GM10248 (cell line): Measurements from ENCODE around the gene ACHE.

Source experiments
- CTCF ChIA-PET: fragments of 300-600 bp; sonication (Branson Sonifier 250); formaldehyde crosslinking; extraction: SDS; loops from one replicate; lab custom pipeline; 2021; ENCODE audit warnings: antibody characterized with exemption; lab: Yijun Ruan, JAX
- POLR2A ChIA-PET: fragments of 350-650 bp; sonication (Branson Sonifier 250); formaldehyde crosslinking; extraction: SDS; loops from one replicate; lab custom pipeline; 2020; ENCODE audit warnings: antibody characterized with exemption; lab: Yijun Ruan, JAX
- DNase-seq: peaks from one replicate; pipeline ENCODE4 v3.0.0; 2012; ENCODE audit errors: extremely low spot score
- TF ChIP-seq, protein P1 (sequence below): IDR thresholded peaks from 2 replicates; pipeline ENCODE4 v1.5.1; 2012; ENCODE audit warnings: mild to moderate bottlenecking, low read depth; ENCODE audit errors: extremely low read depth, missing control alignments, control extremely low read depth

Gene ACHE

DNA sequence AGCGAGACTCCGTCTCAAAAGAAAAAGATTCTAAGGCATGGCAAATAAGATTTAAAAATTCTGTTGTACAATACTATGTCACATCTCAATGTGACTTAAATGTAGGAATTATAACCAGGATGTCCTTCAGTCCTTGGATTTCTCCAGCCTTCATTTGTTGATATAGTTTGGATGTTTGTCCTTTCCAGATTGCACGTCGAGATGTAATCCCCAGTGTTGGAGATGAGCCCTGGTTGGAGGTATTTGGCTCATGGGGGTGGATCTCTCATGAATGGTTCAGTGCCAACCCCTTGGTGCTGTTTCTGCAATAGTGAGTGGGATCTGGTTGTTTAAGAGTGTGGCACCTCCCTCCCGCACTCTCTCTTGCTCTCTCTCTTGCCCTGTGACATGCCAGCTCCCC lies 12.8 kb upstream of the ACHE start:
- TF ChIP-seq, protein P1, sequence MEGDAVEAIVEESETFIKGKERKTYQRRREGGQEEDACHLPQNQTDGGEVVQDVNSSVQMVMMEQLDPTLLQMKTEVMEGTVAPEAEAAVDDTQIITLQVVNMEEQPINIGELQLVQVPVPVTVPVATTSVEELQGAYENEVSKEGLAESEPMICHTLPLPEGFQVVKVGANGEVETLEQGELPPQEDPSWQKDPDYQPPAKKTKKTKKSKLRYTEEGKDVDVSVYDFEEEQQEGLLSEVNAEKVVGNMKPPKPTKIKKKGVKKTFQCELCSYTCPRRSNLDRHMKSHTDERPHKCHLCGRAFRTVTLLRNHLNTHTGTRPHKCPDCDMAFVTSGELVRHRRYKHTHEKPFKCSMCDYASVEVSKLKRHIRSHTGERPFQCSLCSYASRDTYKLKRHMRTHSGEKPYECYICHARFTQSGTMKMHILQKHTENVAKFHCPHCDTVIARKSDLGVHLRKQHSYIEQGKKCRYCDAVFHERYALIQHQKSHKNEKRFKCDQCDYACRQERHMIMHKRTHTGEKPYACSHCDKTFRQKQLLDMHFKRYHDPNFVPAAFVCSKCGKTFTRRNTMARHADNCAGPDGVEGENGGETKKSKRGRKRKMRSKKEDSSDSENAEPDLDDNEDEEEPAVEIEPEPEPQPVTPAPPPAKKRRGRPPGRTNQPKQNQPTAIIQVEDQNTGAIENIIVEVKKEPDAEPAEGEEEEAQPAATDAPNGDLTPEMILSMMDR, result no peak
- ChIA-PET CTCF (no interaction called here), POLR2A (no interaction called here)
- DNase-seq, result no peak

DNA sequence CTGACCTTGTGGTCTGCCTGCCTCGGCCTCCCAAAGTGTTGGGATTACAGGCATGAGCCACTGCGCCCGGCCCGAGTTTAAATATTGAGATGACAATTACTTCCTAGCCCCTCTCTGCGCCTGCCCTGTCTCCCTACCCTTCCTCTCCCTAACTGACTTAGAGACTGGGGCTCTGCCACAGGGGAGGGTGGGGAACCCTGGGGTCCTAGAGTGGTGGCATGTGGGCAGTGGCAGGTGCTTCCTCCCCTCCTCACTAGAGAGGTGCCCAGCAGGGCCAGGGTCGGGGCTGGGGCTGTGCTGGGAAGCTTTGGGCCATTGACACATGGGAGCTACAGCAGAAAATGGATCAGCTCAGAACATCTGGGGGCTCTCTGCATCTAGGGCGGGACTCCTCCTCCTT lies 7.0 kb upstream of the ACHE start:
- ChIA-PET POLR2A (interaction anchor here (1.0 kb wide), 1 partner anchor 179 kb away, joined by 3 read pairs; no protein-coding TSS in a partner anchor), CTCF (interaction anchor here (3.7 kb wide), 1 partner anchor 156 kb away, joined by 11 read pairs; no protein-coding TSS in a partner anchor)
- TF ChIP-seq, protein P1, result no peak
- DNase-seq, result no peak

DNA sequence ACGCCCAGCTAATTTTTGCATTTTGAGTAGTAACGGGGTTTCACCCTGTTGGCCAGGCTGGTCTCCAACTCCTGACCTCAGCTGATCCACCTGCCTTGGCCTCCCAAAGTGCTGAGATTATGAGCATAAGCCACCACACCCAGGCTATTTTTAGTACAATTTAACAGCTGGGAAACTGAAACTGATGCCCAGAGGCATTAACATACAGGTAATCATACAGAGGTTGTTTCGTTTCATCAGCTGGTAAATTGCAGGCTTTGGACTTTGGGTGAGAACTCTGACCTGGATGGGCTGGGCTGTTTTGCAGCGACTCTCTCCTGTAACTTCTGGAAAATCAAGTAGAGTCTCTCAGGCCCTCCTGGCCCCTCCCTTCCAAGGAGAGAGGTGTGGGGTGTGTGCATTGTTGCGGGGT lies 6.2 kb upstream of the ACHE start:
- DNase-seq, result no peak
- TF ChIP-seq, protein P1, result no peak
- POLR2A ChIA-PET, result interaction anchor here (0.7 to 1.0 kb wide), 2 partner anchors 180 to 224 kb away, joined by 3 read pairs; no protein-coding TSS in a partner anchor
- CTCF ChIA-PET, result interaction anchor here (1.1 to 3.7 kb wide), 3 partner anchors 56 to 291 kb away, joined by 3 to 11 read pairs (median 5); no protein-coding TSS in a partner anchor

DNA sequence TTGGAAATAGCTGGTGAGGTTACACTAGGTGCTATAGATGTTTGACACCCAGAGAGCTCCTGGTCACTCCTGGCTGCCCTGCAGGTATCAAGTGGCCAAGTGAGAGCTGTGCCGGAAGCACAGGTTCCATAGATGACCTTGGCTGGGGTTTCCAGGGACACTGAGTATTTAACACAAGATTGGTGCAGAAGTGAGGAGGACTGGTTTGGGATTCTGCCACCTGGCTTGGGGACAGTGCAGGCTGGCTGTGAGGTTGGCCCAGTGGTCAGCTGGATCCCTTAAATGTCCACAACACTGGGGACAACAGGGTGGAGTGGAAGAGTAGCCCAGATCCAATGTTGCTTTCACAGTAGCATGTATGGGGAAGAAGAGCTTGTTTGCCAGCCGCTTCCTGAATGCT lies 5.3 kb upstream of the ACHE start:
- CTCF ChIA-PET, result interaction anchor here (1.1 to 3.7 kb wide), 3 partner anchors 57 to 292 kb away, joined by 3 to 11 read pairs (median 5); no protein-coding TSS in a partner anchor

DNA sequence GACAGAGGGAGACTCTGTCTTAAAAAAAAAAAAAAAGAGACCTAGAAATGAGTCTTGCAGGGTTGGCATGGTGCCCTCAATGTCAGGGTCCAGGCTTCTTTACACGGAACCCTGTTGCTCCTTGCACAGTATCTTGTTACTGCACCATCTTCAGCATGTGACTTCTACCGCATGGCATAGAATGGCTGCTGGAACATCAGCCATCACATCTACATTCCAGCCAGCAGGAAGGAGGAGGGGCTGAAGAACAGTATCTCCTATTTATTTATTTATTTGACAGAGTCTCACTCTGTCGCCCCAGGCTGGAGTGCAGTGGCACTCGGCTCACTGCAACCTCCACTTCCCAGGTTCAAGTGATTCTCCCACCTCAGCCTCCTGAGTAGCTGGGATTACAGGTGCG lies 3.7 kb upstream of the ACHE start:
- TF ChIP-seq, protein P1, result no peak
- ChIA-PET POLR2A (no interaction called here), CTCF (interaction anchor here (1.1 to 2.7 kb wide), 4 partner anchors 178 to 383 kb away, joined by 3 to 10 read pairs (median 6); no protein-coding TSS in a partner anchor)
- DNase-seq, result no peak

More for the DNA sequence above, 5.3 kb upstream of the ACHE start:
- POLR2A ChIA-PET, result interaction anchor here (0.7 kb wide), 1 partner anchor 145 kb away, joined by 4 read pairs; no protein-coding TSS in a partner anchor
- no peak for DNase-seq
- TF ChIP-seq, protein P1, result no peak

DNA sequence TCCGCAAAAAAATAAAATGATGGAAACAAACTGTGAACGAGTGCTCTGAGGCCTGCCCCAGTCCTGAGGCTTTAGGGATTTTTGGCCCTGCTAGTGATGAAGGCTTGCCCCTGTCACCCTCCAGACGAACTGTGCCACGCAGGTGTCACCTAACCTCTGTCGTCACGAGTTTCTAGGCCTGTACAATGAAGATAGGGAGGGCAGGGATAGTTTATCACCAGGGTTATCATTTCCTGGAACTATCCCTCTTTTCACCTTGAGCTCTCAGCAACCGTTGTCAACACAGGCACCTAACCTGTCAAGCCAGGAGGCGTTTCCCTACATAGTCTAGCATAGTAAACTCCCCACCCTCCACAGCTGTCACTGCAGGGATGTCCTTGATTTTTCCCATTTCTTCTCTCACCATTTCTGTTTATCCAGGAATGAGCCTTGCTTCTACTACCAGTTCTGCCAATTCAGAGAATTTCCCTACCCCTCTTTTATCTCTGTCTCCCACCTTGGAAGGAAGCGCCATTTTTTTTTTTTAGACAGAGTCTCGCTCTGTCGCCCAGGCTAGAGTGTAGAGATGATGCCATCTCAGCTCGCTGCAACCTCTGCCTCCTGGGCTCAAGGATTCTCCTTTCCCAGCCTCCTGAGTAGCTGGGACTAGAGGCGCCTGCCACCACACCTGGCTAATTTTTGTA lies 2.2 kb upstream of the ACHE start:
- no peak for DNase-seq
- CTCF ChIA-PET, result interaction anchor here (0.6 to 2.7 kb wide), 9 partner anchors 13 to 295 kb away, joined by 3 to 14 read pairs (median 3); no protein-coding TSS in a partner anchor
- TF ChIP-seq, protein P1, result no peak
- POLR2A ChIA-PET, result no interaction called here
